HCT116 (cell line): ENCODE data around the gene PGLYRP3. TPM values are rescaled to one million over a fixed set of nuclear protein-coding genes. Genes with fewer than 3 reads are reported as not detected.

Experiments
- ATAC-seq: fragments of 200-7000 bp; cut with Tn5 transposase; 2 replicates; pipeline ENCODE4 v1.9.1; 2020; ENCODE audit warnings: mild to moderate bottlenecking, moderate library complexity
- BruUV-seq: library from RNA; stranded (reverse); fragments of 400-500 nt; replicated peaks from 2 replicates; lab custom pipeline; 2021; lab: Mats Ljungman, UMichigan
- CTCF ChIA-PET: fragments of 300-600 bp; sonication (Branson Sonifier 250); formaldehyde crosslinking; loops from one replicate; lab custom pipeline; 2021; ENCODE audit warnings: antibody characterized with exemption; lab: Charles Lee
- POLR2A ChIA-PET: fragments of 300-600, 350-600 bp; sonication (Branson Sonifier 250); formaldehyde crosslinking; loops from one replicate; lab custom pipeline; 2021; ENCODE audit warnings: antibody characterized with exemption; lab: Charles Lee
- RAD21 ChIA-PET, 2 experiments: fragments of 300-600 bp; sonication (Branson Sonifier 250); formaldehyde crosslinking; loops; one replicate each; lab custom pipeline; 2023; ENCODE audit warnings: low total read pairs in 2 of 2; ENCODE audit not compliant: uncharacterized antibody in 2 of 2, unreplicated experiment in 2 of 2, low non-redundant PET in 1 of 2; lab: Charles Lee
- DNase-seq: peaks from one replicate; pipeline ENCODE4 v3.0.0-alpha.2; 2010; ENCODE audit warnings: low read depth, low spot score
- H2AFZ ChIP-seq: fragments of 200-600 bp; shearing (Covaris generic), sonication (generic); 2 replicates; pipeline ENCODE4 v1.6.1; 2017; ENCODE audit warnings: low read depth, mixed run types, mixed read lengths, antibody characterized with exemption, low read length; ENCODE audit not compliant: poor library complexity, severe bottlenecking
- H3K27ac ChIP-seq: 2 replicates; pipeline ENCODE4 v1.5.1; 2012; ENCODE audit warnings: low read depth, low read length
- H3K27me3 ChIP-seq: fragments of 200-600 bp; sonication (generic); 2 replicates; pipeline ENCODE4 v1.6.1; 2016; ENCODE audit warnings: mixed run types, low read length, mixed read lengths; ENCODE audit not compliant: insufficient read depth
- H3K36me3 ChIP-seq, 2 experiments: fragments of 200-500 bp in 1 of 2; fragments of 200-600 bp in 1 of 2; sonication (Bioruptor generic) in 1 of 2; sonication (generic) in 1 of 2; 2 replicates each; pipeline versions ENCODE4 v1.5.1 to v1.6.1; 2014 to 2016; ENCODE audit warnings: low read length in 2 of 2, inconsistent platforms in 1 of 2, mixed read lengths in 1 of 2, mixed run types in 1 of 2; ENCODE audit not compliant: insufficient read depth in 2 of 2, control insufficient read depth in 1 of 2
- H3K4me1 ChIP-seq, 2 experiments: fragments of 200-600 bp in 1 of 2; sonication (generic) in 1 of 2; 2 replicates each; pipeline versions ENCODE4 v1.5.1 to v1.6.1; 2012 to 2017; ENCODE audit warnings: low read length in 2 of 2, inconsistent platforms in 1 of 2, mild to moderate bottlenecking in 1 of 2, mixed read lengths in 1 of 2, mixed run types in 1 of 2, moderate library complexity in 1 of 2; ENCODE audit not compliant: insufficient read depth in 2 of 2, control insufficient read depth in 1 of 2
- H3K4me2 ChIP-seq: fragments of 200-600 bp; sonication (generic); 2 replicates; pipeline ENCODE4 v1.6.1; 2017; ENCODE audit warnings: mixed run types, low read length, mixed read lengths
- H3K4me3 ChIP-seq, 2 experiments: fragments of 200-600 bp in 1 of 2; sonication (generic) in 1 of 2; replicated peaks in 1 of 2; 2 replicates each; pipeline ENCODE4 v1.5.1; 2011 to 2016; ENCODE audit warnings: low read length in 2 of 2, control low read depth in 1 of 2, low read depth in 1 of 2, mild to moderate bottlenecking in 1 of 2, mixed read lengths in 1 of 2, mixed run types in 1 of 2
- H3K79me2 ChIP-seq: fragments of 200-600 bp; sonication (generic); 2 replicates; pipeline ENCODE4 v1.6.1; 2017; ENCODE audit warnings: mild to moderate bottlenecking, mixed run types, low read length, moderate library complexity, mixed read lengths; ENCODE audit not compliant: insufficient read depth
- H3K9ac ChIP-seq: fragments of 200-600 bp; sonication (generic); 2 replicates; pipeline ENCODE4 v1.6.1; 2016; ENCODE audit warnings: low read length, mixed read lengths
- H3K9me2 ChIP-seq: fragments of 200-600 bp; sonication (generic), shearing (Covaris generic); 2 replicates; pipeline ENCODE4 v1.6.1; 2017; ENCODE audit warnings: mixed run types, mild to moderate bottlenecking, moderate library complexity; ENCODE audit not compliant: insufficient read depth
- H3K9me3 ChIP-seq, 2 experiments: fragments of 200-500 bp in 1 of 2; fragments of 200-600 bp in 1 of 2; sonication (Bioruptor generic) in 1 of 2; sonication (generic) in 1 of 2; 2 replicates each; pipeline ENCODE4 v1.6.1; 2014 to 2017; ENCODE audit warnings: low read length in 2 of 2, mixed read lengths in 2 of 2, inconsistent platforms in 1 of 2, low read depth in 1 of 2, mild to moderate bottlenecking in 1 of 2, mixed run types in 1 of 2, moderate library complexity in 1 of 2; ENCODE audit not compliant: control insufficient read depth in 1 of 2, insufficient read depth in 1 of 2
- H4K20me1 ChIP-seq: fragments of 200-600 bp; sonication (generic), shearing (Covaris generic); 2 replicates; pipeline ENCODE4 v1.6.1; 2017; ENCODE audit warnings: mixed run types, mild to moderate bottlenecking, moderate library complexity; ENCODE audit not compliant: insufficient read depth
- FOSL1 ChIP-seq: IDR thresholded peaks from 2 replicates; pipeline ENCODE4 v1.6.1; 2012; ENCODE audit warnings: low read depth
- JUND ChIP-seq: IDR thresholded peaks from 2 replicates; pipeline ENCODE4 v1.6.1; 2012
- POLR2A ChIP-seq: IDR thresholded peaks from 2 replicates; pipeline ENCODE4 v1.7.0; 2011; ENCODE audit warnings: borderline replicate concordance; ENCODE audit not compliant: insufficient read depth, insufficient read length; ENCODE audit errors: extremely low read depth
- POLR2AphosphoS5 ChIP-seq: IDR thresholded peaks from 2 replicates; pipeline ENCODE4 v1.6.1; 2011; ENCODE audit warnings: mild to moderate bottlenecking, low read depth, low read length, moderate library complexity
- YY1 ChIP-seq: IDR thresholded peaks from 2 replicates; pipeline ENCODE4 v1.6.1; 2011; ENCODE audit warnings: low read length, low read depth, moderate library complexity, mild to moderate bottlenecking; ENCODE audit not compliant: insufficient replicate concordance; ENCODE audit errors: extremely low read depth
- intact Hi-C: fragments of 100-400 bp; cut with micrococcal nuclease; formaldehyde crosslinking; loops from 2 replicates; pipeline ENCODE4 v1.10.0; 2022
- total RNA-seq: library from RNA; stranded (reverse); gene quantifications from one replicate; pipeline ENCODE4 v1.2.1, GENCODE V29; 2021; ENCODE audit not compliant: unreplicated experiment
- TF ChIP-seq, protein P1 (sequence below): IDR thresholded peaks from 2 replicates; pipeline ENCODE4 v1.6.1; 2012
- TF ChIP-seq, protein P2 (sequence below): IDR thresholded peaks from 2 replicates; pipeline ENCODE4 v1.6.1; 2012; ENCODE audit warnings: low read depth

Gene PGLYRP3
- total RNA-seq, 1 experiment from 2014 or later = not detected

DNA sequence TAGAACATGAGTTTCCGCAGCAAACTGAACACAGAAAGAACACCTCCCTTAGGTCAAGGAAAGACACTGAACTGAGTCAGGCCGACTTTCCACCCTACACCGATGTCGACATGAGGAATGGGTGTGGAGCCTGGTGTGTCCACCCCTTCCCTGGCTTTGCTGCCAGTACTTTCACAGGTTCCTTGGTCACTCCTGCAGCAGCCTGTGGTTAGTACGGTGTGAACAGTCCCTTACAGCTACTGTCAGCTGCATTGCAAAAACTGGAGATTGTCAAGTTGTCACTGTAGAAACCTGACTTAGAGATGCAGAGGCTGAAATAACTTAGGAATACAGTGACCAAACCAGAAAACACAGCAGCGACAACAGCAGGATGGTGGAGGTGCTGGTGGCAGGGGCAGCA, 7.1 kb downstream of the PGLYRP3 start:
- intact Hi-C loops = no loop called here
- no peak for DNase-seq
- Histone ChIP-seq H3K36me3 (no peaks in the 10 kb centered on the region), H3K27ac (no peak overlapping the region), H3K9me2 (no peaks in the 10 kb centered on the region), H3K9ac (no peak overlapping the region), H4K20me1 (no peaks in the 10 kb centered on the region), H3K4me1 (no peaks in the 10 kb centered on the region), H2AFZ (no peak overlapping the region), H3K79me2 (no peaks in the 10 kb centered on the region), H3K4me3 (no peak overlapping the region), H3K9me3 (no peaks in the 10 kb centered on the region), H3K4me2 (no peak overlapping the region), H3K27me3 (peaks cover 28% of the 10 kb centered on the region)
- TF ChIP-seq JUND (no peak), YY1 (no peak), FOSL1 (no peak), POLR2A (no peak), POLR2AphosphoS5 (no peak)
- TF ChIP-seq, protein P1, sequence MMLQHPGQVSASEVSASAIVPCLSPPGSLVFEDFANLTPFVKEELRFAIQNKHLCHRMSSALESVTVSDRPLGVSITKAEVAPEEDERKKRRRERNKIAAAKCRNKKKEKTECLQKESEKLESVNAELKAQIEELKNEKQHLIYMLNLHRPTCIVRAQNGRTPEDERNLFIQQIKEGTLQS = no peak
- TF ChIP-seq, protein P2, sequence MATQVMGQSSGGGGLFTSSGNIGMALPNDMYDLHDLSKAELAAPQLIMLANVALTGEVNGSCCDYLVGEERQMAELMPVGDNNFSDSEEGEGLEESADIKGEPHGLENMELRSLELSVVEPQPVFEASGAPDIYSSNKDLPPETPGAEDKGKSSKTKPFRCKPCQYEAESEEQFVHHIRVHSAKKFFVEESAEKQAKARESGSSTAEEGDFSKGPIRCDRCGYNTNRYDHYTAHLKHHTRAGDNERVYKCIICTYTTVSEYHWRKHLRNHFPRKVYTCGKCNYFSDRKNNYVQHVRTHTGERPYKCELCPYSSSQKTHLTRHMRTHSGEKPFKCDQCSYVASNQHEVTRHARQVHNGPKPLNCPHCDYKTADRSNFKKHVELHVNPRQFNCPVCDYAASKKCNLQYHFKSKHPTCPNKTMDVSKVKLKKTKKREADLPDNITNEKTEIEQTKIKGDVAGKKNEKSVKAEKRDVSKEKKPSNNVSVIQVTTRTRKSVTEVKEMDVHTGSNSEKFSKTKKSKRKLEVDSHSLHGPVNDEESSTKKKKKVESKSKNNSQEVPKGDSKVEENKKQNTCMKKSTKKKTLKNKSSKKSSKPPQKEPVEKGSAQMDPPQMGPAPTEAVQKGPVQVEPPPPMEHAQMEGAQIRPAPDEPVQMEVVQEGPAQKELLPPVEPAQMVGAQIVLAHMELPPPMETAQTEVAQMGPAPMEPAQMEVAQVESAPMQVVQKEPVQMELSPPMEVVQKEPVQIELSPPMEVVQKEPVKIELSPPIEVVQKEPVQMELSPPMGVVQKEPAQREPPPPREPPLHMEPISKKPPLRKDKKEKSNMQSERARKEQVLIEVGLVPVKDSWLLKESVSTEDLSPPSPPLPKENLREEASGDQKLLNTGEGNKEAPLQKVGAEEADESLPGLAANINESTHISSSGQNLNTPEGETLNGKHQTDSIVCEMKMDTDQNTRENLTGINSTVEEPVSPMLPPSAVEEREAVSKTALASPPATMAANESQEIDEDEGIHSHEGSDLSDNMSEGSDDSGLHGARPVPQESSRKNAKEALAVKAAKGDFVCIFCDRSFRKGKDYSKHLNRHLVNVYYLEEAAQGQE = no peak
- no TSS peak for BruUV-seq
- CTCF ChIA-PET = interaction anchor here (1.1 kb wide), 2 partner anchors 17 to 19 kb away, joined by 3 to 4 read pairs; no protein-coding TSS in a partner anchor
- ATAC-seq = no peak
- POLR2A ChIA-PET = no interaction called here
- RAD21 ChIA-PET = no interaction called here
